Amygdala (tissue), 56 donors: ENCODE results near the gene CHST11.

Experiments used
- DNase-seq, 56 donors: peaks; one replicate each; lab custom pipeline; 2025; lab: John Stamatoyannopoulos, UW

CHST11 gene

GRCh38 chr12:104427547-104427938 lies 29.2 kb upstream of the CHST11 start:
- DNase-seq = no peak

GRCh38 chr12:104433061-104433460 lies 23.7 kb upstream of the CHST11 start:
- DNase-seq = no peak

- no peak for DNase-seq
Measured at GRCh38 chr12:104434129-104434528, 22.6 kb upstream of the CHST11 start.

DNA sequence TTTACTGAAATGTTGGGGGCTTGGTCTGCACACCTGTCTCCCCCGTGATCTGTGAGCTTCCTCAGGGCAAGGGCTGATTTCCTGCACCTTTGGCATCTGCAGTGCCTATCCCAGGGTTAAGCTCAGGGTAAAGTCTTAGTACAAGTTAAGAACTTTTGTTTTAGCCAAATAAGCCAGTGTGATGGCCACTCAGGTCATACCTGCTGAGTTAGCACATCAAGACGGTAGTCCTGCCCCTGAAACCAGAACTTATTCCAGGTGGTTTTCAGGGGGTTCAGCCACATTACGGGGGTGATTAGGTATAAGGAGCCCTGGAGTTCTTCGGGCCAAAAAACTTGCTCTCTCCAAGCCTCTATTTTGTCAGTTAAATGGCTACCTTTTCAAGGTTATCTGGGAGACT lies 21.6 kb upstream of the CHST11 start:
- DNase-seq = no peak

DNA sequence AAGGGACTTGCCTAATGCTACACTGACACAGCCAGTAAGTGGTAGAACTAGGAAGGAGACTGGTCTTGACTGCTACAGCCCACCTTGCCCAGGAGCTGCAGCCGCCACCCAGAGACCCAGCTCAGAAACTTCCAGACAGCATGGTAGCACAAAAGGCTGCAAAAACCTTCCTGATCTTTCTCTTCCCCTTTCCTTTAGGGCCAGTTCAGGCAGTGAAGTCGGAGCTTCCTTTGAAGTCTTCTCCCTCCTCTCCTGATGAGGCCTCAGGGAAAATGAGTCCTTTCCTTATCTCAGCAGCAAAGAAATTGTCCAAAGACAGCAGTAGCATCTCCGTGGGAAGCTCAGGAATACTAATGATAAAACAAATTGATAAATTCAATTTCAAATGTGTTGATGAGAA lies 21.0 kb upstream of the CHST11 start:
- DNase-seq = no peak

- no peak for DNase-seq
Measured at GRCh38 chr12:104436790-104437189, 20.0 kb upstream of the CHST11 start.

GRCh38 chr12:104438134-104438533 lies 18.6 kb upstream of the CHST11 start:
- DNase-seq = no peak

- no peak for DNase-seq
Measured at GRCh38 chr12:104439137-104439536, 17.6 kb upstream of the CHST11 start.

GRCh38 chr12:104443008-104443407 lies 13.7 kb upstream of the CHST11 start:
- DNase-seq = no peak

DNA sequence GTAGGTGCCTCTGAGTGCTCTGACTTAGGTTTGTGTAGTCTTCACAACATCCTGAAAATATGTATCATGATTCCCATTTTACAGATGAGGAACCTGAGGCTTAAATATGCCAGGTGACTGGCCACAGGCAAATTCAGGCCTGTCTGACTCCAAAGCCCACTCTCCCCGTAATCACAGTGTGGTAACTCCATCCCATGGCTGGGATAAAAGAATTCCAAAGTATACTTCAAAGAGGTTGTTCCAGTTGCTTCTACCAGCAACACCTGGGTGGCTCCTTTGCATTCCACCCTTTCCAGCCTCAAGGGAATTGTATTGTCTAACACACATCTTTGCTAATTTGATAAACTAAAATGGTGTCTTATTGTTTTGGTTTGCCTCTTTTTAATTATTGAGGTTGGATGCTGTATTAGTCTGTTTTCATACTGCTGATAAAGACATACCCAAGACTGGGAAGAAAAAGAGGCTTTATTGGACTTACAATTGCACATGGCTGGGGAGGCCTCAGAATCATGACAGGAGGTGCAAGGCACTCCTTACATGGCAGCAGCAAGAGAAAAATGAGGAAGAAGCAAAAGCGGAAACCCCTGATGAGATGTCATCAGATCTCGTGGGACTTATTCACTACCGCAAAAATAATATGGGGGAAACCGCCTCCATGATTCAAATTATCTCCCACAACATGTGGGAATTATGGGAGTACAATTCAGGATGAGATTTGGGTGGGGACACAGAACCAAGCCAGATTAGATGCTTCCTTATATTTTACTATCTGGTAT lies 9.9 kb upstream of the CHST11 start:
- DNase-seq = no peak

DNA sequence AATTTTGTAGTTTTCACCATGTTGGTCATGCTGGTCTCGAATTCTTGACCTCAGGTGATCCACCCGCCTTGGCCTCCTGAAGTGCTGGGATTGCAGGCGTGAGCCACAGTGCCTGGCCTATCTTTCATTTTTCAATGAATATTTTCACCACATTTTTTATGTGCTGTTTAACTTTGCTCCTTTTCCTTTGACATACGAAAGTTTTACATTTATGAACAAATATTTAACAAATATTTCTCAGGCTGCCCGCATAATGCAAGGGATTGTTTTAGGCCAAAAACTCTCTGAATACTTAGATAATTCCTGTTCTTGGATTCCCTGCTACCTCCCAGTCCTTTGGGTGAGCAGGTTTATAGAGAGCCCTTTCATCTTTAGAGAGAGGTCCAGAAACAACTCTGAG lies 8.7 kb upstream of the CHST11 start:
- DNase-seq = no peak

- no peak for DNase-seq
Measured at GRCh38 chr12:104448451-104448850, 8.3 kb upstream of the CHST11 start.

GRCh38 chr12:104450700-104451099 lies 6.0 kb upstream of the CHST11 start:
- DNase-seq = no peak

- DNase-seq = no peak
Measured at GRCh38 chr12:104452087-104452486, 4.7 kb upstream of the CHST11 start.

- DNase-seq = no peak
Measured at GRCh38 chr12:104453133-104453532, 3.6 kb upstream of the CHST11 start.

DNA sequence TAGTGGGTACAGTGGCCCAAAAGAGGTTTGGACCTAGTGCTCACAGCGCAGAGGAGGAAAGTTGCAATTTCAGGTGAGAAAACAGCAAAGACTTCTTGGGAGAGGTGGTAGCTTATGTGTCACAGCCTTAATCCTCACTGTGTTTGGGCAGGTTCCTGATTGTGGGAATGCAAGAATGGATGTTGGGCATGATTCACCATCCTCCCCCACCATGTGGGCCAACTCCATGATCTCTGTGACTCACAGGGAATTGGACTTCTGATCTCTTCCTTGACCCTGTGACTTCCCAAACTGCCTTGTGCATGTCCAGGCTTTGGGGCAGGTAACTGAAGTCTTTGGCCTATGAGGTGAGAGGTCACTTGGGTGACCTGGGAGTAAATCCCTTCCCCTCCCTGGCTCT lies 1.8 kb upstream of the CHST11 start:
- DNase-seq = no peak

DNA sequence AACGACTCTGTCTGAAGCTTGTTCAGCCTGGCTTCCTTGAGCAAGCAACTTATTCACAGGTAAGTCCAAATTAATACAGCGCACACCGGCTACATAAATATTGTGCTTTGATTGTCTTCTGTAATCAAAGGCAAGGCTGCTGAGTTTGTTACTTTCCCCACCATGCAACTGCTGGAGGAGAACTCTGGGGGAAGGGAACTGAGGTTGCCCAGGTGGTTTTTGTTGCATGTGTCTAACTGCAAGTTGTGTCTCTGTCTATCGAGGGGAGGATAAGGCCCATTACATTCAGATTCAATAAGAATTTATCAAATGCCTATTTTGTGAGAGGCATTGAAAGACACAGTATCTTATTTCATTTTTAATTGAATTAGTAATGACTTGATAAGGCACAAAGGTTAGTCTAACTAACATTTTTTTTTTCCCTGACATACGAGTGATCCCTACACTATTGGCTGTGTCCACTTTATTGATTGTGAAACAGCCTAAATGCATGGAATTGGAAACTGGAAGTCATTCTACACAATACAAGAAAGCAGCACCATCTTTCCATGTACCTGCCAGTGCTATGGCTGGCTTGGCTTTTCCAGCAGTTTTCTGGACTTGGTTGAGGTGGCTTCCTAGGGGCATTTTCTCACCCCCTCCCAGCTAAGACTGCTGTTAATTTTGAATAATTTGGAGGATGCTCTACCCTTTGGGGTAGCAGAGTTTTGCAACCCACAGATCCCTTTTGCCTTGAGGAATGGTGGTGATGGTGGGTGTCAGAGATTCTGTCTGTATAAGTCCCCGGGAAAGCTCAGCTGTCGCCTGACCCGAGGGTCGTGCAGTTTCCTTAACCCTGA lies 951 bp upstream of the CHST11 start:
- DNase-seq = no peak

- DNase-seq = peak in 41 of 56 donors; percentile 6 to 77 (median 45)
Measured at GRCh38 chr12:104456950-104457745, 400 bp downstream of the CHST11 start.

DNA sequence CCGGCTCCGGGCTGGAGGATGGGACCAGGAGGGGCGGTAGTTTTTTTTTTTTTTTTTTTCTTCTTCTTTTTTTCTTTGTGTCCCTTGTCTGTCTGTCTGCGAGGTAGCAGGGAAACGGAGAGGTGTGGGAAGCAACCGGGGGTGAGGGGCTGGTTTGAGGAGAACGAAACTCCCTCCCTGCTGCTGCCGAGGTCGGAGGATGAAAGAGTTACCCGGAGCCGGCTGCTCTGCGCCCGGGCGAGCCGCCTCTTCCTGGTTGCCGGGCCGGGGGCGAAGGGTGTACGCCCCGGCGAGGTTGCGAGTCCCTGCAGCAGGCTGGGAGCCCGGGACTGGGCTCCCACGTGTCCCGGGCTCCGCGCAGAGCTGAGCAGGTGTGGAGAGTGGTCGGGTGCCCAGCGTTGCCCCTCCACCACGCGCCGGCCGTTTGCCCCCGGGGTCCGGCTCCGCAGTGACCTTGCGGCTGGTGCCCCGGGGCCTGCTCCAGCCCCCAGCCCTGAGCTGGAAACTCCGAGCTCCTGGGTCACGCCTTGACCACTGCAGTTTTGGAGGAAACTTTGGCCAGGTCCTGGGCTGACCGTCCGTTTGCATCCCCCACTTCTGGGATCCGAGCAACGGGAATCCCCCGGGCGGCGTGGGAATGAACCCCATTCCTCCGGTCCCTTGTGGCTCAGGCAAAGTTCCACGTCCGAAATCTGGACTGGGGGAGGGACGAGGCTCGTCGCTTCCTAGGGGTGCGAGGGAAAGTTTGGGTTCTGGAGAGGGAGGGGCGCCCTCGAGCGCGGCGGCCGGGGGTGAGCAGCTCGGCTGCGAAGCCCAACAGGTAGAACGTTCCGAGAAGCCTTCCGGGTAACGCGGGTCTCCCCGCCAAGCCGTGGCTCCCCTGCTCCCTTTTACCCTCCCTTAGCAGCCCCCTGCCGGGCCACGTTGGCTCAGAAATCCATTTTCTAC lies 1.3 kb downstream of the CHST11 start:
- DNase-seq = peak in 4 of 56 donors; percentile 5 to 34 (median 26)
